GM21423 (cell line): ENCODE results near the gene TICRR.
A peak's percentile ranks its signal among the peaks of the same experiment; 100 is the strongest.
"Not testable (repeated sequence)": the region's sequence is repeated elsewhere in the genome, so short reads cannot be mapped to it uniquely, and the experiment has no call there.

Experiments used
- ATAC-seq: cut with Tn5 transposase; IDR thresholded peaks from one replicate; pipeline ENCODE4 v1.9.1; 2021; ENCODE audit warnings: mild to moderate bottlenecking, moderate library complexity; ENCODE audit not compliant: unreplicated experiment

The TICRR gene

DNA sequence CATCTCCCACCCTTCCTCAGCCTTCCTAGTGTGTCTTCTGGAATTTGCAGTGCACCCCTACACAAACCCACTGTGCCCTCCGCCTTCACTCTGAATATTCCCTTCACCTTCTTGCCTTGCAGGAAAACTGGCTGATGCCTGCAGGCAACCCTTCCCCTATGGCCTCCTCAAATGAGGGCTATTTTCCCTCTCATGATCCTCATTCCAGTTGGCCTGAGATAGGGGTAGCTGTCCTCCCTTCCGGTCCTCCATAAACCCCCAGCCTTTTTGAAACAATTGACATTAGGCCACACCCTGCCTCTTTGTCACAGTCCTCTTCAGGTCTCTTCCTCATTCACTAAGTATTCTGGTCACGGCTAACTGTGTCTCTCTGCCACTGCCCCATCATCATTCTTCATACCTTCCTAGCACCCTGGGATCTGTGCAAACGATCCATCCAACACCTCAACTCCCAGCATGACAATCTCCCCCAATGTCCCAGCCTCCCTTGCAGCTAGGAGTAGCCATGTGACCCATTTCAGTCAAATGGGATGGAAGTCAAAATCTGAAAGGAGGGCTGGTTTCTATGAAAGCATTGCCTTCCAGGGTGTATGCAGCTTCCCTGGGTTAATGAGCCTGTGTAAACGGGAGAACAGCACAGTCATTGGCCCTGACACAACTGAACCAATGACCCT lies 8.5 kb upstream of the TICRR start:
- no peak for ATAC-seq

DNA sequence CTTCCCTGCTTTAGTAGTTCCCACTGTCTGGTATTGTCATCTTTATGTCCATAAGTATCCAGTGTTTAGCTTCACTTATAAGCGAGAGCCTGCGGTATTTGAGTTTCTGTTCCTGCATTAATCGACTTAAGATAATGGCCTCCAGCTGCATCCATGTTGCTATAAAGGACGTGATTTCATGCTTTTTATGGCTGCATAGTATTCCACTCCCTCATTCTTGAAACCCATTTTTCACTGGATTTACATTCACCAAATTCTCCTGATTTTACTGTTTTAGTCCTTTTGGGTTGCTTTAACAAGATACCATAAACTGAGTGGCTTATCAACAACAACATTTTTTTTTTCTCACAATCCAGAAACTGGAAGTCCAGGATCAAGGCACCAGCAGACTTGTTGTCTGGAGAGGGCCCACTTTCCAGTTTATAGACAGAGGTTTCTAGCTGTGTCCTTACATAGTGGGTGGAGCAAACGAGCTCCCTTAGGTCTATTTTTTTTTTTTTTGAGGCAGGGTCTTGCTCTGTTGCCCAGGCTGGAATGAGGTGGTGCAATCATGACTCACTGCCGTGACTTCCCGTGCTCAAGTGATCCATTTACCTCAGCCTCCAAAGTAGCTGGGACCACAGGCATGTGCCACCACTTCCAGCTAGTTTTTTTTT lies 6.1 kb upstream of the TICRR start:
- ATAC-seq: no peak

DNA sequence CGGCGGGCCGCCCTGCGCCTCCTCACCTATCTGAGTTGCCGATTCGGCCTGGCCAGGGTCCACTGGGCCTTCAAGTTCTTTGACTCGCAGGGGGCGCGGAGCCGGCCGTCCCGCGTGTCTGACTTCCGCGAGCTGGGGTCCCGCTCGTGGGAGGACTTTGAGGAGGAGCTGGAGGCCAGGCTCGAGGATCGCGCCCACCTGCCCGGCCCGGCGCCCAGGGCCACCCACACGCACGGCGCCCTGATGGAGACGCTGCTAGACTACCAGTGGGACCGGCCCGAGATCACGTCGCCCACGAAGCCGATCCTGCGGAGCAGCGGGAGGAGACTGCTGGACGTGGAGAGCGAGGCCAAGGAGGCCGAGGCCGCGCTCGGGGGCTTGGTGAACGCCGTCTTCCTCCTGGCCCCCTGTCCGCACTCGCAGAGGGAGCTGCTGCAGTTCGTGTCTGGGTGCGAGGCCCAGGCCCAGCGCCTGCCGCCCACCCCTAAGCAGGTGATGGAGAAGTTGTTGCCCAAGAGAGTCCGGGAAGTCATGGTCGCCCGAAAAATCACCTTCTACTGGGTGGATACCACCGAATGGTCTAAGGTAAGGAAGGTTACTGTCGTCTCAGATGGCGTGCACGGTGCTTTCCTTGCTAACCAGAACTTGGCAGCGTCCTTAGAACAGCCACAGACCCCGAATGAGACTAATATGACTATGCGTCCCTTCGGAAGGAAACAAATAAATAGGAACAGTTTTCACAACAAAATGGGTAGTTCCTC lies 567 bp downstream of the TICRR start:
- ATAC-seq: peak; percentile 8

DNA sequence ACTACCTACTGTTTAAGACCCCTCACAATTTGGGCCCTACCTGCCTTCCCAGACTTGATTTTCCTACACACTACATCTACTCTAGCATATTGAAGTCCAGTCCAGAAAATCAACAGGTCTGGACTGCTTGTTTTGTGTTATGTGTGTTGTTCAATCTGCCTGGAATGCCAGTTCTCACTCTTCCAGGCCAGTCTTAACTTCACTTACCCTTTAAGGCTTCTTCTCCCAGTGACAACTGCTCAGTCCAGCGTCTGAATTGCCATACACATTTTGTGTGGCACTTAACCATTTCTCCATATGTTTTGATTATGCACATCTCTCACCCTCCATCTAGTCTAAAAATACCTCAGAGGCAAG lies 1.1 kb downstream of the TICRR start:
- ATAC-seq: no peak

DNA sequence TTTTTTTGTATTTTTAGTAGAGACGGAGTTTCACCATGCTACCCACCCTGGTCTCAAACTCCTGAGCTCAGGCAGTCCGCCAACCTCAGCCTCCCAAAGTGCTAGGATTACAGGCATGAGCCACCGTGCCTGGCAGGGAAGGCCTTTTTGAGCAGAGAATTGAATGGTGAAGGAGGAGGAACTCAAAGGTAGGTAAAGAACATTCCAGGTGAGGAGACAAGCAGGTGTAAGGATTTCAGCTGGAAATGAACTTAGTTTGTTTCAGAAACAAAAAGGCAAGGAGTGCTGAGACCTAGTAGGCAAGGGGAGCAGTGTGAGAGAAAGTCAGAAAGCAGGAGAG lies 2.5 kb downstream of the TICRR start:
- ATAC-seq: no peak

DNA sequence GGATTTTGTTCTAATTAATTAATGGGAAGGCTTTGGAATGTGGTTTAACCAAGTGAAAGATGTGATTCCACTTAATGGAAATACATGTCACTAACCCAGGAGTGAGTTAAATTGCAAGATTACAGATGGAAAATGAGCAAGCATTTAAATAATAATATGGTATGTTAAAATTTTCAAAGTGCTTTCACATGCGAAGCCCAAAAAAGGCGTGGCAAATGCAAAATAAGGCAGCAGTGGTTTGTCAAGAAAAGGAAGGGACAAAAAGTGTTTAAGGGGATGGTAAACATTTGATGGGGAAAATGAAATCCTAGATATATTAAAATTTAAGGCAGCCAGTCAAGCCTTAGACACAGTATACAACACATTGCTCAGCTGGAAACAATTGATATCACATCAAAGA lies 2.9 kb downstream of the TICRR start:
- no peak for ATAC-seq

DNA sequence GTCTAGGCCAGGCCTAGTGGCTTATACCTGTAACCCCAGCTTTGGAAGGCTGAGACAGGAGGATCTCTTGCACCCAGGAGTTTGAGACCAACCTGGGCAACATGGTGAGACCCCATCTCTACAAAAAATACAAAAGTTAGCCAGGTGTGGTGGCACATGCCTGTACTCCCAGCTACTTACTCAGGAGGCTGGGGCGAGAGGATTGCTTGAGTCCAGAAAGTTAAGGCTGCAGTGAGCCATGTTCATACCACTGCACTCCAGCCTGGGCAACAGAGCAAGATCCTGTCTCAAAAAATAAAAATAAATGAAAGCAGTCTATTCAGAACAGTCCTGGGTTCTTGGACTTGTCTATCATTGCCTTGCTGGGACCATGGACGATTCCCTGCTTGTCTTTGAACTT lies 5.5 kb downstream of the TICRR start:
- not testable (repeated sequence) for ATAC-seq

DNA sequence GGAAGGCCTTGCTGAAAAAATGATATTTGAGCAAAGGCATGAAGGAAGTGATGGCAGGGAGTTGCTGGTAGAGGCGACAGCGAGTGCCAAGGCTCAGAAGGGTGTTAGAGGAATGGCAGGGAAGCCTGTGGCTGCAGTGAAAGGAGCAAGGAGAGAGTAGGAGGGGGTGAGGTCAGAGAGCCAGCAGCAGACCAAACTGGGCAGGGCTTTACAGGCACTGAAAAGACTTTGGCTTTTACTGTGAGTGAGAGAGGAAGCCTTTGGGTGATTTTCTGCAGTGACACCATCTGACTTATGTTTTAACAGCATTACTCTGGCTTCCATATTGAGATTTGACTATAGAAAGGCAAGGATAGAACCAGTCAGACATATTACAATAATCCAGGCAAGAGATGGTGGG lies 11.4 kb downstream of the TICRR start:
- no peak for ATAC-seq

DNA sequence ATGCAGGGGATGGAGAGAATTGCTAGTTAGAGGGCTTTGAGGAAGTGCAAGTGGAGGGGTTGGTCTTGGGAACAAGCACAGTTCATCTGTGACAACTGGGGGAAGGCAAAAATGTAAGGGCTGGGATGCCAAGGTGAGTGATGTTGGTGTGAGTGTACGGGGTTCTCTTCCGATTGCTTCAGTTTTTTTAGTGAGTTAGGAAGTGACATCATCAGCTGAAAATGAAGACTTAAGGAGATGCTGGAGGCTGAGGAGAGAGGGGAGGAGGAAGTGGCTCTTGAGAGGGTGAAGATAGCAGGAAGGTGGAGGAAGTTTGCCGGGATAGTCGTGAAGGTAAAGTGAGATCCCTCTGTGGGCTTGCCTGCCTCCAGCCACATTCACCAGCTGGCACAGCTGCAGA lies 12.7 kb downstream of the TICRR start:
- ATAC-seq: no peak

DNA sequence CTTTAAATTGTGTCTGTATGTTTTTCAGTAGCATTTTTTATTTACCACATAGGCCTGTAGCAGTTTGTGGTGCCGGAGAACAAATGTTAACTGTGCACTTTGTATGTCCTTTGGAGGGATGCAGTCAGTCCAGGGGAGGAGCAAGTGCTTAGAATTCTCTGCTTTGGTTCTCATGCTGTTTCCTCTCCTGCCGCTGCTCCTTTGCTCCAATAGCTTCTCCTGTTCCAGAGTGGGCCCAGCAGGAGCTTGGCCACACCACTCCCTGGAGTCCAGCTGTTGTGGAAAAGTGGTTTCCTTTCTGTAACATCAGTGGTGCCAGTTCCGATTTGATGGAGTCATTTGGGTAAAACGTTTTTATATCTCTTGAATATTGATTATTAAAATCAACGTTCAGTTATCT lies 16.6 kb downstream of the TICRR start:
- no peak for ATAC-seq

DNA sequence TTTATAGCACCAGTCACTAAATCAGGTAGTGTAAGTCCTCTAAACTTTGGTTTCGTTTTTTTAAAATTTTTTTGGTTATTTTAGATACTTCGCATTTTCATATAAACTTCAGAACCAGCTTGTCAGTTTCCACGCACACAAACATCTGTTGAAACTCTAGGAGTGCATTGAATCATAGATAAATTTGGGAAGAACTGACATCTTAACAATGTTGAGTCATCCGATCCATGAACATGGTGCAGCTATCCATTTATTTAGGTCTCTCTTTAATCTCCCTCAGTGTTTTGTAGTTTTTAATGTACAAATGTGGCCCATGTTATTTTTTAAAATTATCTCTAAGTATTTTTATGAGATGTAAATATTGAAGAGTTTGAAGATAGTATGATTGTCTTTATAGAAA lies 17.7 kb downstream of the TICRR start:
- no peak for ATAC-seq

DNA sequence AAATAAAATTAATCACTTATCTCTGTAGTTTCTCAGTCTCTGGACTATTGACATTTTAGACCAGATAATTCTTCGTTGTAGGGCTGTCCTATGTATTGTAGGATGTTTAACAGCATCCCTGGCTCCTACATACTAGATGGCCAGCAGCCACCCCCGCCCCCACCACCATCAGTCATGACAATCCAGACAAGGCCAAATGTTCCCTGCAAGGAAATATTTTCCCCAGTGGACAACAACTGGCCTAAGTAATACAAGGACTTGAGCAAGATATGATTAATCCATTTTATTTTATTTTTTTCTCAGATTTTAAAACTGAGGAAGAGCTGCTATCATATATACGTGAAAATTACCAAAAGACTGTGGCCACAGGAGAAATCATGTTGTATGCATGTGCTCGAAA lies 23.8 kb downstream of the TICRR start:
- ATAC-seq: no peak

DNA sequence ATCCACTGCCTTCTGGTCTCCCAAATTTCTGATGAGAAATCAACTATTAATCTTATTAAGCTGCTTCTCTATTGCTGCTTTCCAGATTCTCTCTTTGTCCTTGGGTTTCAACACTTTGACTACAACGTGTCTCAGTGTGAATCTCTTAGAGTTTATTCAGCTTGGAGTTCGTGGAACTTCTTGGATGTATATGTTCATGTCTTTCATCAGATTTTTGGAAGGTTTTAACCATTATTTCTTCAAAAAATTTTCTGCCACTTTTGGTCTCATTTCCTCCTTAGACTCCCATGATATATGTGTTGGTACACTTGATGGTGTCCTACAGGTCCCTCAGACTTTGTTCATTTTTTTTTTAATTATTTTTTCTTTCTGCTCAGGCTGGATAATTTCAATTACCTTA lies 36.0 kb downstream of the TICRR start:
- ATAC-seq: no peak

DNA sequence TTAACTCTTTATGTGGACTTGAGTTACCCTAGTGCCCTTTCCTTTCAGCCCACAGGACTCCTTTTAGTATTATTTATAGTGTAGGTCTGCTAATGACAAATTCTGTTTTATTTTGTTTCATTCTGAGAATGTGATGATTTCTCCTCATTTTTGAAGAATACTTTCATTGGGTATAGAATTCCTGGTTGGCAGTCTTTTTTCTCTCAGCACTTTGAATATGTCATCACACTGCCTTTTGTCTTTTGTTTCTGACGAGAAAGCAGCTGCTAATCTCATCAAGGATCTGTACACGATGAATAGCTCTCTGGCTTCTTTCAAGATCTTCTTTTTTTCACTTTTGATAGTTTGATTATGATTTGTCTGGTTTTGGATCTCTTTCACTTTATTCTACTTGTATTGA lies 37.8 kb downstream of the TICRR start:
- no peak for ATAC-seq

DNA sequence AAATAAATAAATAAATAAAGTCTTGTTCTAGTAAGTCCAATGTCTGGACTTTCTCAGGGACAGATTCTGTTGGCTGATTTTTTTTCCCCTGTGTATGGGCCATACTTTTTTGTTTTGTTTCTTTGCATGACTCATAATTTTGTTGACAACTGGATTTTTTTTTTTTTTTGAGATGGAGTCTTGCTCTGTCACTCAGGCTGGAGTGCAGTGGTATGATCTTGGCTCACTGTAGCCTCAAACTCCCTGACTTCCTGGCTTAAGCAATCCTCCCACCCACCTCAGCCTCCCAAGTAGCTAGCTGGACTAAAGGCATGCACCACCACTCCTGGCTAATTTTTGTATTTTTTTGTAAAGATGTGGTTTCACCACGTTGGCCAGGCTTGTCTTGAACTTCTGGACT lies 38.9 kb downstream of the TICRR start:
- ATAC-seq: no peak

DNA sequence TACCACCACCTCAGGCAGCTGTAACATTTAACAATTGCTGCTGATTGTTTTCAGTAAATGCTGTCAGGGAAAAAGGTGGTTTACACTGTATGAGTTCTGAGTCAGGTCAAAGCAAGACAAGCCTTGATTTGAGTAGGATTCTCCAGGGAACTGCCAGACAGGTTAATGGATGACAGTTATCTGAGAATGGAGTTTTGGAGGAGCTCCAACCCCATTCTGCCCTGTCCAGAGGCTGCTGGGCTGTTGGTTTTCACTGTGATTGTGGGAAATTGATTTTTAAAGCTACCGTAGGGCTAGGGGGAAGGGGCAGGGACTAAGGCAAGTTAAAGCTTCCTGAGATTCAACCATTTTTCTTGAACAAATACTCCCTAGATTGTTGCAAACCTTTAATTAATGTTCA lies 39.9 kb downstream of the TICRR start:
- ATAC-seq: no peak

DNA sequence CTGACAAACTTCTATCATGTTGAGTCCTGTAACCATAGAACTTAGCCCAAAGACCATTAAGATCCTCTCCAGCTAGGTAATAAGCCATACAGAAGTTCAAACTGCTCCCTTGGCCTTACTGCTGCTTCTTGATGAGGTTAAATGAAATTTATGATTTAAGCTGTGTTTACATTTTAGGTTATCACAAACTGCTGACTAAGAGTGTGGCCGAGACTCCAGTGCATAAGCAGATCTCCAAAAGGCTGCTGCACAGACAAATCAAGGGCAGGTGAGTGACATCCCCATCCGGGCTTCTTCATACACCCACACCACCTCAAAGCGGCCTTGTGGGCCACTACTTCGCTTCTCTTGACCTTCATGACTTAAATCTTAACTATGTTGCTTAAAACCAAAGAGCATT lies 41.0 kb downstream of the TICRR start:
- no peak for ATAC-seq

DNA sequence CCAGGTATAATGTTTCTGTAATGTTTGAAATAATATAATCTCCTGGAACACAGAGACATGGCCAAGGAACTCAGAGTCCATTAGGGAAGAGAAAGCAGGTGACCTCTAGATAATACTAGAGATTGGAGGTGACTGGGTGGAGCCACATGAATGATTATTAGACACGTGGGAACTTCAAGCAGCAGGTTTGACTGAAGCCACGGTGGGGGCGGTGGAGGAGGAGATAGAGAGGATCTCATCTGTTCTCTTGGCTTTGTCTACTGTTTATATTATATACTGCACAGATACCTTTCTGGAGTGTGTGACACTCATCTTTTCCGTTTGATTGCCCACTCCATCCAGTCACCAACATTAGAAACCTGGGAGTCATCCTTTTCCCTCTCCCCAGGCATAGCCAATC lies 46.3 kb downstream of the TICRR start:
- no peak for ATAC-seq

DNA sequence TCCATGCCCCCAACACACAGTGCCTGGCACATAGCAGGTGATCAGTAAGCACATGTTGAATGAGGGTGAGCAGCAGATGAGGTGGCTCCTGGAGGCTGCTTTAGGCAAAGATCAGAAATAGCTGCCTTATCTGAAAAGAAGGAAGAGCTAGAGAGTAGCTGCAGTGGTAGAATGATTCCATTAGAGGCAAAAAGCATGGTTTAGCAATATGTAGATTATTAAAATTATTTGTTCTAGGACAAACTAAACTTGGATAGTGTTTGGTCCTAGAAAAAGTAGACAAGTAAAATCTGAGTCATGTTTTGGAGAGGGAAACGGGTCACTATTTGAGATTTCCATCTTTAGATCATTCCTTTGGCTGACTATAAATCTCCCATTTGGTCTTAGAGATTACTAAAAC lies 47.9 kb downstream of the TICRR start:
- no peak for ATAC-seq

DNA sequence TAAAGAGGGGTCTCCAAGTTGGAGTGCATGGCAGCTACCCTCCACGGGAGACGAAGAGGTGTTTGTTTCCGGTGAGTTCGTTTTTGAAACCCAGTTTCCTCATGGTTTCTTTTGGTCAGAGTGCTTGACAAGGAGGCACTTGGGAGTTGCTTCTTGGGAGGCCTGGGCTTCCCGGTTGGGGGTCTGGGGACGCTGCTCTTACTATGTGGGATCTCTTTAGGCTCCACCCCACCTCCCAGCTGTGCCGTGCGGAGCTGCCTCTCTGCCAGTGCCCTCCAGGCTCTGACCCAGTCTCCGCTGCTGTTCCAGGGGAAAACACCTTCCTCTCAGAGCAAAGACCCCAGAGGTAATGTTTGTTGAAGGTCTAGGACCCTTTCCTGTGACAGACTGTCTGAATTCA lies 50.4 kb downstream of the TICRR start:
- no peak for ATAC-seq

DNA sequence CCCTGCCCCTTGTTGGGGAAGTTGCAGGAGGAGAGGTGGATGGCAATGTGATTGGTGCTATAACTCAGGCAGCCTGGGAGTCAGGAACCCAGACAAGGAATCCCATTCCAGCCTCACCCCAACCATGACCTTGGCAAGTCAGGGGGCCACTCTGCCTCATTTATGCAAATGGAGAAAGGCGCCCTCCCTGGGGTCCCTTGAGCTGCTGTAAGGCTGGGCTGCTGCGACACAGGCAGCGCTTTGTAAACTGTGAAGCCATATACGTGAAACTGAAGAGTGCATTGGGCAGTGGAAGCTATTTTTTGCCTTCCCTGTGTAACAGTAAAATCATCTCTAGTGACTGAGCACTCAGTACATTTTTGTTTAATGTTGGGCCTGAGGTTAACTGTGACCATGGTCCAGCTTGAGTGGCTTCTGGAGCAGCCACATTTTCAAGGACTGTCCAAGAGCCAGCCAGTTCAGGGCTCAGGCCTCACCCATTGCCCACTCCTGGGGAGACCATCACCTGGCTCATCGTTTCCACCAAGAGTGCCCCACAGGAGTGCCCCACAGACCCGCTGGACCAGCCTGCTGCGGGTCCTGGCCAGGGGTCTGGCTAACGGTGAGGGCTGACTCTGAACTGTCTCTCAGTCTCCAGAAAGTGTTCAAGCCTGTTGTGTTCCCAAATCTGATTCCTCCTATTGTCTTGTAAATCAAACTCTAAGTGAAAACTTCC lies 52.1 kb downstream of the TICRR start:
- no peak for ATAC-seq

DNA sequence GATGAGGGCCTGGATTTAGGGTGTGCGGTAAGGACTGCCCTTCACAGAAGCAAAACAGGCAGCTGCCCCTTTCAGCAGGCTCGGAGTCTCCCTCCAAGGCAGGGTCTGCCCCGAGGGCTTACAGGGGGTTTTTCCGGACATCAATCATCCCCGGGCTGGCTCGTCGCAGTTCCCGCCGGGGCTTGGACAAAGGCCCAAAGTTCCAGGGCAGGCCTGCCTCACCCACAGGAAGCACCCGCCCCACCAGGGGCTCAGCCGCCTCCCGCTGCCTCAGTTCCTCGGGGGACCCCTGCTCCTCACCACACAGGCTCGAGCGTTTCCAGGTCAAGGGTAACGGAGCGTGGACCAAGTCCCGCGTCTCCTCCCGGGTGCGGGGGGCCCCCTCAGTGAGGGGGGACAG lies 53.0 kb downstream of the TICRR start:
- no peak for ATAC-seq
